SJCRH30 (cell line): ENCODE results near the gene CACNB4. TPM values are rescaled to one million over a fixed set of nuclear protein-coding genes. Genes with fewer than 3 reads are reported as not detected.
"Not testable (repeated sequence)": the region's sequence is repeated elsewhere in the genome, so short reads cannot be mapped to it uniquely, and the experiment has no call there.

ENCODE experiments used
- DNase-seq, 2 experiments: peaks; one replicate each; pipeline ENCODE4 v3.0.0-alpha.2; 2015 to 2020
- H3K27ac ChIP-seq: fragments of 250-450 bp; sonication (Bioruptor Pico); 2 replicates; pipeline ENCODE4 v1.5.1; 2020; ENCODE audit warnings: mild to moderate bottlenecking, moderate library complexity
- H3K27me3 ChIP-seq: fragments of 250-450 bp; sonication (Bioruptor Pico); 2 replicates; pipeline ENCODE4 v1.5.1; 2020; ENCODE audit warnings: mild to moderate bottlenecking, moderate library complexity
- H3K36me3 ChIP-seq: fragments of 250-450 bp; sonication (Bioruptor Pico); 2 replicates; pipeline ENCODE4 v1.5.1; 2020; ENCODE audit warnings: mild to moderate bottlenecking, moderate library complexity
- H3K4me1 ChIP-seq: fragments of 250-450 bp; sonication (Bioruptor Pico); 2 replicates; pipeline ENCODE4 v1.5.1; 2020; ENCODE audit warnings: mild to moderate bottlenecking, moderate library complexity
- H3K4me3 ChIP-seq: fragments of 250-450 bp; sonication (Bioruptor Pico); 2 replicates; pipeline ENCODE4 v1.5.1; 2020; ENCODE audit warnings: mild to moderate bottlenecking, moderate library complexity
- H3K9me3 ChIP-seq: fragments of 250-450 bp; sonication (Bioruptor Pico); replicated peaks from 2 replicates; pipeline ENCODE4 v1.5.1; 2020; ENCODE audit warnings: mild to moderate bottlenecking, moderate library complexity
- total RNA-seq: library from RNA; depleted of rRNA; stranded (reverse); fragments of >200 nt; shearing (Covaris generic); gene quantifications from 2 replicates; pipeline ENCODE4 v1.2.3, GENCODE V29; 2014

The CACNB4 gene
- total RNA-seq, 1 experiment from 2014 or later: 2.2 TPM

DNA sequence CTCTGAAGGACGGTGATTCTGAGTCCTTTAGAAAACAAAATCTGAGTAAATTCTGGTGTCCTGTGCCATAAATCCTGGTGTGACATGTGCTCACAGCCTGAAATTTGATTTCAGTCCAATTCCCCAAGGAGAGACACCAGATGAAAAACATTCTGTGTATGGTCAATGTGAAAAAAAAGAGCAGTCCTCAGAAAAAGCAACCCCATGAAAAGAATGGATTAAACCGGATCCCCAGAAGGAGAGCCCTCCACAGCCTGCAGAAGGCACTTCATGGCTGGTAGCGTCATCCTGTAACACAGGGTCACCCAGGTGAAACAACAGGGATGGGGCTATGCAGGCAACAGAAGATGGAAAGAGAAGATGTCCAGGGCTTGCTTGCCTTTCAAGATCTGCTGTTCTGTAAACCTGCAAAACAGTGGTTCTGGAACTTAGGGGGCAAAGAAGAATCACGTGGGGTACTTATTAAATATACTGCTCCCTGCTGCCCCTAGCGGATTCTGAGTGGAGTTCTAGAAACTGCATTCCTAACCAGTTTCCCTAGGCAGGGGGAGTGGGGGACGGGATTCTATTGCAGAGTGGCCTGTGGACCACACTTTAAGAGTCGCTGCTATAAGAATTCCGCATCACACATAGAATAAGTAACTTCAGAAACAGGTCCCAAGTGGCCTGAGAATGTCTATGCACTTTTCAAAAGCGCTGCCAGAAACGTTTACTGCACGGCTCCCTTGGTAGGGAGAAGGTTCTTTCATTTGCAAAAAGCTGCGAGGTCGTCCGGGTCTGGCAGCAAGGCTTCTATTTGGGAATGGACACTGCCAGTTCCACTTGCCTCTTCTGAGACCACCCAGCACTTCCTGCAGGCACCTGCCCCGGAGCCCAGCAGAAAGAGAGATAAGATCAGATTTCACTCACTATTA is 151.7 kb downstream of the CACNB4 start:
- Histone ChIP-seq H3K27ac (no peak overlapping the region), H3K9me3 (no peaks in the 10 kb centered on the region), H3K4me1 (peaks cover 4% of the 10 kb centered on the region; the same call in 1 of the 2 replicates), H3K27me3 (no peaks in the 10 kb centered on the region), H3K36me3 (no peaks in the 10 kb centered on the region), H3K4me3 (peak overlapping the region; percentile 28)
- peak; percentile 60 to 79 for DNase-seq

DNA sequence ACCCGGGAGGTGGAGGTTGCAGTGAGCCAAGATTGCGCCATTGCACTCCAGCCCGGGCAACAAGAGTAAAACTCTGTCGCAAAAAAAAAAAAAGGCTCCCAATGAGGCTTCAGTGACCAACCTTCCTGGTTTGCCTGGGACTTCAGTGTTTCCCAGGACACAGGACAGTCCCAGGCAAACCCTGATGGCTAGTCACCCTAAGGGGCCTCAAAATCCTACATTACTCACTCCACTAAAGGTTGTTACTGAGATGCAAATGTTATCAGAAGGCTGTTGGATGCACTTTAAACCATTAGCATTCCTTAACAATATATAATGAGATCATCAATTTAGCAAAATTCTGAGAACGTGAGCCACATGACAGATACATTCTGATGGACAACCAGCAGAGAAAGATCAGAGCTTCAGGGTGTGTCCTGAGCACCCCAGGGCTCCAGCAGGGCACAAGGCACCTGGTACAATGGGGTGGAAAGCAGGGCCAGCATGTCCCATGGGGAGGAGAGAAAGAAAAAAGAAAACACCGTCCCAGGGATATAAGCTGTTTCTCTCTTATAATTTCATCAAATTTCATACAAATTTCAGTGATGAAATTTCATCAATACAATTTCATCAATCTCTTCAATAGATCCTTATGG is 152.5 kb downstream of the CACNB4 start:
- H3K27ac ChIP-seq: no peak overlapping the region
- H3K9me3 ChIP-seq: no peaks in the 10 kb centered on the region
- no peak overlapping the region for H3K4me3 ChIP-seq
- no peak for DNase-seq
- peaks cover 4% of the 10 kb centered on the region; the same call in 1 of the 2 replicates for H3K4me1 ChIP-seq
- no peaks in the 10 kb centered on the region for H3K36me3 ChIP-seq
- H3K27me3 ChIP-seq: no peaks in the 10 kb centered on the region

DNA sequence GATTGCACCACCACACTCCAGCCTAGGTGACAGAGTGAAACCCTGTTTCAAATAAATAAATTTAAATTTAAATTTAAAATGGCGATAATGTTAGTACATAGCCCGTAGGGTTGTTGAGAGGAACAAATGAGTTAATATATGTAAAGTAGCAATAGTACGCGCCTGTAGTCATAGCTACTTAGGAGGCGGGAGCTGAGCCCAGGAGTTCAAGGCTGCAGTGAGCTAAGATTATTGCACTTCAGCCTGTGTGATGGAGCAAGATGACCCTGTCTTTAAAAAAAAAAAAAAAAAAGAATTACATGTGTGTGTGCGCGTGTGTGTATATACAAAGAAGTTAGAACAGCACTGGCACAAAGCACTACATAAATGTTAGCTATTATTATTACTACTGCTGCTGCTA is 153.2 kb downstream of the CACNB4 start:
- Histone ChIP-seq H3K27me3 (no peaks in the 10 kb centered on the region), H3K27ac (no peak overlapping the region), H3K4me1 (peaks cover 4% of the 10 kb centered on the region; the same call in 1 of the 2 replicates), H3K36me3 (no peaks in the 10 kb centered on the region), H3K9me3 (no peaks in the 10 kb centered on the region), H3K4me3 (no peak overlapping the region)
- no peak for DNase-seq

DNA sequence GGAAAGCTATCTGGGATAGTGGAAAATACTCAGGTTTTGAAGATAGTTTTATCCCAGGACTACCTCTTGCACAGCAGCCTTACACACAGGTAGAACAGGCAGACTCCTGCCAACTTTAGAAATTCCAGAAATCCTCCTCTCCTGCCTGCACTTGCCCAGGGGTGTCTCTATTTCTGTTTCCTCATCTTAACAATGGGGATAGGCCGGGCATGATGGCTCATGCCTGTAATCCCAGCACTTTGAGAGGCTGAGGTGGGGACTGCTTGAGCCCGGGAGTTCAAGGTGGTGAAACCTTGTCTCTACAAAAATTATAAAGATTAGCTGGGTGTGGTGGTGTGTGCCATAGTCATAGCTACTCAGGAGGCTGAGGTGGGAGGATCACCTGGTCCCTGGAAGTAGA is 153.7 kb downstream of the CACNB4 start:
- H3K27ac ChIP-seq: no peak overlapping the region
- no peaks in the 10 kb centered on the region for H3K27me3 ChIP-seq
- no peaks in the 10 kb centered on the region for H3K9me3 ChIP-seq
- H3K36me3 ChIP-seq: no peaks in the 10 kb centered on the region
- H3K4me1 ChIP-seq: peaks cover 4% of the 10 kb centered on the region; the same call in 1 of the 2 replicates
- no peak for DNase-seq
- no peak overlapping the region for H3K4me3 ChIP-seq

DNA sequence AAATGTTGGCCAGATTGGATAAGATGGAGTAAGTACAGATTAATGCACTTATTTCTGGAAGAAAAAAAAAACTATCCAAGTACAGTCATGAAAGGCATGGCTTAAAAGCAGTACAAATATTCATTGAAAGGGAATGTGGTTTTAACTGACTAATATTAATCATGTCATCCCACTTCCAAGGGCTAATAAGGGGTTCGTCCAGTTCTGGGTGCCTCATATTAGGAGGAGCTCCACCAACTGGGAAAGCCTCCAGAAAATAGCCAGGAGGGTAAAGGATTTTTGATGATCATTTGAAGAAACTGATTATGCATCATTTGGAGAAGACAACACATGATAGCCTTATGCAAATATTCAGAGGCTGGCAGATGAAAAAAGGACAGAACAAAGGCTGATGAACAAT is 155.4 kb downstream of the CACNB4 start:
- no peaks in the 10 kb centered on the region for H3K9me3 ChIP-seq
- H3K4me1 ChIP-seq: peaks cover 4% of the 10 kb centered on the region; the same call in 1 of the 2 replicates
- H3K27me3 ChIP-seq: no peaks in the 10 kb centered on the region
- no peaks in the 10 kb centered on the region for H3K36me3 ChIP-seq
- no peak overlapping the region for H3K4me3 ChIP-seq
- DNase-seq: no peak
- no peak overlapping the region for H3K27ac ChIP-seq

DNA sequence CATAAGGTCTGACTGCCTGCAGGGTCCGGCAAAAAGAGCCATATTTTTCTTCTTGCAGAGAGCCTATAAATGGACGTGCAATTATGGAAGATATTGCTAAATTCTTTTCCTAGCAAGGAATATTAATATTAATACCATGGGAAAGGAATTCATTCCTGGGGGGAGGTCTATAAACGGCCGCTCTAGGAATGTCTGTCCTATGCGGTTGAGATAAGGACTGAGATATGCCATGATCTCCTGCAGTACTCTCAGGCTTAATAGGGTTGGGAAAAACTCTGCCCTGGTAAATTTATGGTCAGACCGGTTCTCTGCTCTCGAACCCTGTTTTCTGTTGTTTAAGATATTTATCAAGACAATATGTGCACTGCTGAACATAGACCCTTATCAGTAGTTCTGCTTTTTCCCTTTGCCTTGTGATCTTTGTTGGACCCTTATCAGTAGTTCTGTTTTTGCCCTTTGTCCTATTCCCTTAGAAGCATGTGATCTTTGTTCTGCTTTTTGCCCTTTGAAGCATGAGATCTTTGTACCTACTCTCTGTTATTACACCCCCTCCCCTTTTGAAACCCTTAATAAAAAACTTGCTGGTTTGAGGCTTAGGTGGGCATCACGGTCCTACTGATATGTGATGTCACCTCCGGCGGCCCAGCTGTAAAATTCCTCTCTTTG is 156.2 kb downstream of the CACNB4 start:
- not testable (repeated sequence) for H3K27ac ChIP-seq, DNase-seq, H3K36me3 ChIP-seq, H3K27me3 ChIP-seq, H3K9me3 ChIP-seq, H3K4me3 ChIP-seq, H3K4me1 ChIP-seq

DNA sequence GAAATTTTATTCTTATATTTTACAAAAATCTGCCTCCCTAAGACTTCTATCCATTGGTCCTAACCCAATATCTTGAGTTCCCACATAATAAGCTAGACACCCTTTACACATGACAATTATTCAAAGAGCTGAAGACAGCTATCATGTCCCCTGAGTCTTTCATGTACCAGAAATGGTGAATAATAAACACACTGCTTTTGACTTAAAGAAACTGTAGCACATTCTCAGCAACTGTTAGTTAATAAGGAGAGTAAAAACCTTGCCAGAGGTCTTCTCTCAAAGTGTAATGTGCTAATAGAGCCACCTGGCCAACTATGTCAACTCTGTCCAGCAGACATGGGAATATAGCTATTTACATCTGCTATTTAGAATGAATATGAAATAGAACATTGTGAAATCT is 160.9 kb downstream of the CACNB4 start:
- no peaks in the 10 kb centered on the region for H3K36me3 ChIP-seq
- no peak overlapping the region for H3K27ac ChIP-seq
- H3K4me1 ChIP-seq: no peaks in the 10 kb centered on the region

DNA sequence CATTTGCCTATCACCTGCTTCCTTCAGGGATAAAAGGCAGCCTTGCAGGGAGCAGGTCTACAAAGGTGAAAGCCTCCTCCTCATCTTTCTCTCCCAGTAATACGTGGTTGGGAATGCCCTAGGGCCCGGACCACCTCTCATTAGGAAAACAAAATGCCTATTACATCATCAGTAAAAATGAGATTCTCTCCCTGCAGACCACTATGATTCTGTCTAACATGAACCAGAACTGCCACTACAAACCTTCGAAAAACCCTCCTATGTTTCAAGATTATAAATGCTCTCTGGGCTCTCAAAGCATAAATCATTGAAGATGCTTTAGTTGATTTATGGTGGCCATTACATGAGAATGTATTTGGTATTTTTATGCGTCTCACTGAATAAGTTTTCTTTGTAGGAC is 162.2 kb downstream of the CACNB4 start:
- Histone ChIP-seq H3K4me1 (no peaks in the 10 kb centered on the region), H3K27me3 (no peaks in the 10 kb centered on the region), H3K36me3 (no peaks in the 10 kb centered on the region), H3K9me3 (no peaks in the 10 kb centered on the region), H3K4me3 (no peak overlapping the region), H3K27ac (no peak overlapping the region)
- no peak for DNase-seq

More for the DNA sequence above, 160.9 kb downstream of the CACNB4 start:
- Histone ChIP-seq H3K9me3 (no peaks in the 10 kb centered on the region), H3K27me3 (no peaks in the 10 kb centered on the region), H3K4me3 (no peak overlapping the region)
- no peak for DNase-seq

DNA sequence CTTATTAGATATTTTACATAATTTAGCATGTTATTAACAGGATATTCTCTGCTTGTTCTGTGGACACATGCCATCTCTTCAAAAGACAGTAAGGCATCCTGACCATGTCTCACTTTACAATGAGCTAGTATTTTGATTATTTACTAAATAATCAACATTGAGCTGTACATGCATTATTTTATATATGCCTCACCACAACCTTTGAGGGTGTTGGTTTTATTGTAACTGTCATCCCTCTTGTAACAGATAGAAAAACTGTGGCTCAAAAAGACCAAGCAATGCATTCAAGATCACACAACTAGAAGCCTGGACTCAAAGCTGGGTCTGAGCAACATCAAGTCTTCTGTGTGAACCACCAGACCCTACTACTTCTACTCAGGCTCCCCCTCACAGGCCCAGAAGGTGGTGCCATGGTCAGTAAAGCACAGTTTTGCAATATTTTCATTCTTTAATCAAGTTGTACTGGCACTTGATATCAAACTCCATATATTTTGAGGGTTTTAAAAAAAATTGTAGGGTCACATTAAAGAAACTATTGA is 165.5 kb downstream of the CACNB4 start:
- Histone ChIP-seq H3K36me3 (no peaks in the 10 kb centered on the region), H3K4me3 (no peak overlapping the region), H3K4me1 (no peaks in the 10 kb centered on the region), H3K27me3 (no peaks in the 10 kb centered on the region), H3K27ac (no peak overlapping the region), H3K9me3 (no peaks in the 10 kb centered on the region)
- DNase-seq: no peak

DNA sequence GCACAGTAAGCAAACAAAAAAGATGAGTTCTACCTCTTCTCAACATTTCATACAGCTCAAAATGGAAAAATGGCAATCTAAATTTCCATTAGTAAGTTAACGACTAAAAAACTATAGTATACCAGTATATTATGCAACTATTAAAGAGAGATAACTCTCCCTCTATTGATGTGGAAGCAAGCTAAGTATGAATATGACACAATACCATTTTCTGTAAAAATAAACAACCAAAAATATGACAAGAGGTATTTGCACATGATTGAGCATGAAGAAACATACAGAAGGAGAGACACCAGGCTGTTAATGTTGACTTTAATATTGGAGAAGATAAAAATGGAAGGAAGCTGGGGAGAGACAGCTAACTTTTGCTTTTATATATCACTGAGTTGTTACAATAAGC is 167.1 kb downstream of the CACNB4 start:
- Histone ChIP-seq H3K9me3 (no peaks in the 10 kb centered on the region), H3K36me3 (no peaks in the 10 kb centered on the region), H3K4me1 (no peaks in the 10 kb centered on the region), H3K4me3 (no peak overlapping the region), H3K27ac (no peak overlapping the region), H3K27me3 (no peaks in the 10 kb centered on the region)
- DNase-seq: no peak

DNA sequence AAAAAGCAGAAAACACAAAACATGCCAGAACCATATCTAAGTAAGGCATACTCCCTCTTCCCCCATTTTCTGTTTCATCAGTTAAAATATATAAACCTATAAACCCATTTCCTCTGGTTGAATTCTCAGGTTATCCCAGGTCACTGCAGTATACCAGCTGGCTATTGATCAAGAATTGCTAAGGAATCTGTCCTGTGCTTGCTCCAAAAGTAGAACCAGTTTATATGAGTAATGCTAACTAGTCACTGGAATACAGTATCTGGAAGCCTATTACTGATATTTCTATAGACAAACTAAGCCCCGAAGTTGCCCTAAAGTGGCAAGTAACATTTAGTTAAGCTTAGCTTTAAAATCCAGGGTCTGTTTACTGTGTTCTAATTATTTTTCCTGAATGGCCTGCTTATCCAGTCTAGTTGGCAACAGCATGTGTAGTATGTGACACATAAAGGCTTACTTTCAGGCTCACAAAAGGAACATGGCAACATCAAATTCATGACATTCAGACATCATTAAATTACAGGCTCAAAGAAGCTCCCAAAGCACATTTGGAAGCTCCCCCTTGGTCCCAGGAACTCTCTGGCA is 167.7 kb downstream of the CACNB4 start:
- Histone ChIP-seq H3K27ac (no peak overlapping the region), H3K4me3 (no peak overlapping the region), H3K36me3 (no peaks in the 10 kb centered on the region), H3K27me3 (no peaks in the 10 kb centered on the region), H3K9me3 (no peaks in the 10 kb centered on the region), H3K4me1 (no peaks in the 10 kb centered on the region)
- DNase-seq: no peak

DNA sequence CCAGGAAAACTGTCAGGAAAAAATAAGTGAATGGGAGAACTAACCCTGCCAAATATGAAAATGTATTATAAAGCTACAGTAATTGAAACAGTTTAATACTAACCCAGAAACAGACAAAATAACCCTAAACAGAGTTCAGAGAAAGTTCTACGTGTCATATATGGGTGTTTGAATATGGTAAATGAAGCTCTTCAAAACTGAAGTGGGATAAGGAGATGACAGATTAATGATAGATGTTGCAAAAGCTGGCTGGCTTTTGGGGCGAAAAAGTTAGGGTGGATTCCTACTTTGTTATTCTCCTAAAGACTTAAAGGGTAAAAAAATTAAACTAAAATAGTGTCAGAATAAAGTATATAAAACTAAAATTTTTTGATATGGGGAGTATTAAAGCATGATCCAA is 168.8 kb downstream of the CACNB4 start:
- no peak overlapping the region for H3K27ac ChIP-seq
- H3K9me3 ChIP-seq: no peaks in the 10 kb centered on the region
- no peaks in the 10 kb centered on the region for H3K27me3 ChIP-seq
- DNase-seq: no peak
- H3K4me3 ChIP-seq: no peak overlapping the region
- no peaks in the 10 kb centered on the region for H3K4me1 ChIP-seq
- H3K36me3 ChIP-seq: no peaks in the 10 kb centered on the region

DNA sequence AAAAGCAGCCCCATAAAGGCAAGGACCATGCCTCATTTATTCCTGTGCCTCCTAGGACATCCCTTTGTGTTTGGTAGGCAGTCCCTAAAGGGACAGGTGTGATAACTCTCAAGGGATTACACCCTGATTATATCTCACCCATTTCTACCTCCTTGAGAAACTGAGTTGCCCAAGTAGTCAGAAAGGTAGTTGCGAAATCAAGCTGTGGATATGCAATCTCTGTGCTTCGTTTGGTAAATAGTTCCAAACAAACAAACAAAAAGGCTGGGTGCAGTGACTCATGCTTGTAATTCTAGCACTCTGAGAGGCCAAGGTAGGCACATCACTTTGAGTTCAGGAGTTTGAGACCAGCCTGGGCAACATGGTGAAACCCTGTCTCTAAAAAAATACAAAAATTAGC is 170.5 kb downstream of the CACNB4 start:
- Histone ChIP-seq H3K9me3 (no peaks in the 10 kb centered on the region), H3K36me3 (no peaks in the 10 kb centered on the region), H3K4me1 (no peaks in the 10 kb centered on the region), H3K4me3 (no peak overlapping the region), H3K27me3 (no peaks in the 10 kb centered on the region), H3K27ac (no peak overlapping the region)
- DNase-seq: no peak

DNA sequence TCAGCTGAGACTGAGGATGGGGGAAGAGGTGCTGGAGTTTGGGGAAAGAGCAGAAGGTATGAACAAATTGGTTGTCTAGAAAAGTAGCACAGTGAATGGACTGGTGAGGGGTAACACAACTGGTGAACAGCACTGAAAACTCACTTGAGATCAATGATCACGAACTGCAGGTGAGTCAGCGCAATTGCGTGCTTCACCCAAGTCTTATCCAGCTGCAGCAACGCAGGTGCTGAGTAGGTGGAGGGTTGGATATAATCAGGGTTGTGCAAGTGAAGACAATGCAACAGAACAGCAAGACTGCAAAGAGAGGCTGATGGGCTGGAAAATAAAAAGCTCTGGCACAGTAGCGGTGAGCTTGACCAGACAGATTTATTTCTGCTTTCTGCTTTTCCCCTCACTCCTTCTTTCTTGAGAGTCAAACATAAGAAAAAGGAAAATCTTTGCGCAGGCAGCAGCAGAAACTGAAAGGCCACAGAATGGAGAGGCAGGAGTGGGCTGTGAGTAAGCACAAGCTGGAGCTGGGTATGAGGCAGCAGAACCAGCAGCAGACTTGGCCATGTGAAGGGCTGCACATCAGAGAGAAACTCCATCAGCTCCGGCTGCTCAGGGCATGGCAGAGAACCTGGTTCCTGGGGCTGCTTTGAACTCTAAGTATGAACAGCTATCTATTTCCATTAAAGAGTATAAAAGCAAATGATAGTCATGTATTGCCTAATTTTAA is 171.2 kb downstream of the CACNB4 start:
- H3K36me3 ChIP-seq: no peaks in the 10 kb centered on the region
- H3K27me3 ChIP-seq: no peaks in the 10 kb centered on the region
- H3K4me1 ChIP-seq: no peaks in the 10 kb centered on the region
- H3K9me3 ChIP-seq: no peaks in the 10 kb centered on the region
- no peak overlapping the region for H3K4me3 ChIP-seq
- no peak overlapping the region for H3K27ac ChIP-seq
- no peak for DNase-seq
